GM12878 (cell line): ENCODE results near the gene DGKK. TPM values are rescaled to one million over a fixed set of nuclear protein-coding genes. Genes with fewer than 3 reads are reported as not detected.

Experiments
- ATAC-seq: fragments of 200-7000 bp; cut with Tn5 transposase; 3 replicates; pipeline ENCODE4 v1.9.1; 2020; ENCODE audit warnings: mild to moderate bottlenecking, moderate library complexity
- BruUV-seq: library from RNA; stranded (reverse); fragments of 400-500 nt; replicated peaks from 2 replicates; lab custom pipeline; 2021; lab: Mats Ljungman, UMichigan
- CTCF ChIA-PET: fragments of 300-600 bp; sonication (Branson Sonifier 250); formaldehyde crosslinking; extraction: SDS; loops from one replicate; lab custom pipeline; 2021; ENCODE audit warnings: inconsistent platforms; lab: Yijun Ruan, JAX
- POLR2A ChIA-PET: fragments of 350-600 bp; formaldehyde crosslinking; extraction: SDS; loops from one replicate; lab custom pipeline; 2021; ENCODE audit warnings: inconsistent platforms; lab: Charles Lee
- RAD21 ChIA-PET: fragments of 300-600 bp; sonication (Branson Sonifier 250); formaldehyde crosslinking; loops from one replicate; lab custom pipeline; 2023; ENCODE audit warnings: antibody characterized with exemption; ENCODE audit not compliant: unreplicated experiment; lab: Charles Lee
- SMC1A ChIA-PET: fragments of 300-600 bp; sonication (Branson Sonifier 250); formaldehyde crosslinking; loops from one replicate; lab custom pipeline; 2023; ENCODE audit not compliant: unreplicated experiment, uncharacterized antibody; lab: Charles Lee
- DNase-seq: peaks from one replicate; pipeline ENCODE4 v3.0.0-alpha.2; 2011; ENCODE audit warnings: low read depth, low spot score
- FAIRE-seq: peaks from 3 replicates; lab custom pipeline; 2011; peaks lifted over from hg19 to GRCh38; lab: Jason Lieb, UNC
- H2AFZ ChIP-seq: 2 replicates; pipeline ENCODE4 v1.6.0; 2011; ENCODE audit warnings: low read depth, low read length, control low read depth; ENCODE audit not compliant: control insufficient read depth
- H3K27ac ChIP-seq: 2 replicates; pipeline ENCODE4 v1.5.1; 2011; ENCODE audit warnings: control low read depth; ENCODE audit not compliant: control insufficient read depth, insufficient read depth
- H3K27me3 ChIP-seq, 2 experiments: replicated peaks in 1 of 2; 2 replicates each; pipeline versions ENCODE4 v1.6.0 to v1.6.1; 2011; ENCODE audit warnings: low read length in 1 of 2; ENCODE audit not compliant: control insufficient read depth in 2 of 2, insufficient read depth in 2 of 2
- H3K36me3 ChIP-seq, 2 experiments: 2 replicates each; pipeline ENCODE4 v1.5.1; 2011; ENCODE audit warnings: low read length in 1 of 2; ENCODE audit not compliant: control insufficient read depth in 2 of 2, insufficient read depth in 2 of 2
- H3K4me1 ChIP-seq: 2 replicates; pipeline ENCODE4 v1.6.1; 2011; ENCODE audit warnings: mild to moderate bottlenecking, low read length, moderate library complexity, mixed read lengths; ENCODE audit not compliant: control insufficient read depth, insufficient read depth
- H3K4me2 ChIP-seq: 2 replicates; pipeline ENCODE4 v1.6.0; 2011; ENCODE audit warnings: control low read depth; ENCODE audit not compliant: control insufficient read depth, insufficient read depth
- H3K4me3 ChIP-seq: fragments of 200-600 bp; sonication (generic); 2 replicates; pipeline ENCODE4 v1.5.1; 2016
- H3K79me2 ChIP-seq: 2 replicates; pipeline ENCODE4 v1.6.0; 2011; ENCODE audit warnings: low read length; ENCODE audit not compliant: control insufficient read depth, insufficient read depth
- H3K9ac ChIP-seq: 2 replicates; pipeline ENCODE4 v1.8.0; 2011; ENCODE audit warnings: low read length, control low read depth, mixed read lengths; ENCODE audit not compliant: control insufficient read depth, insufficient read depth
- H3K9me3 ChIP-seq: replicated peaks from 3 replicates; pipeline ENCODE4 v1.5.1; 2011; ENCODE audit warnings: mild to moderate bottlenecking, low read length; ENCODE audit not compliant: control insufficient read depth, insufficient read depth
- H4K20me1 ChIP-seq: 2 replicates; pipeline ENCODE4 v1.6.0; 2011; ENCODE audit not compliant: control insufficient read depth, insufficient read depth
- ATF2 ChIP-seq: IDR thresholded peaks from 2 replicates; pipeline ENCODE4 v1.6.1; 2012; ENCODE audit warnings: low read length, inconsistent platforms
- CBX5 ChIP-seq: sonication (generic); IDR thresholded peaks from 2 replicates; pipeline ENCODE4 v1.6.1; 2016; ENCODE audit warnings: low read depth, moderate library complexity, mild to moderate bottlenecking, inconsistent platforms
- CEBPB ChIP-seq, 2 experiments: fragments of 150-350 bp in 1 of 2; IDR thresholded peaks; 2 replicates each; pipeline ENCODE4 v1.6.1; 2012 to 2014; ENCODE audit warnings: low read depth in 2 of 2, low read length in 2 of 2, borderline replicate concordance in 1 of 2, inconsistent platforms in 1 of 2
- CHD2 ChIP-seq: IDR thresholded peaks from 2 replicates; pipeline ENCODE4 v1.6.1; 2011; ENCODE audit warnings: low read depth, low read length, improper control_type of control experiment, borderline replicate concordance
- CREM ChIP-seq: IDR thresholded peaks from 2 replicates; pipeline ENCODE4 v1.6.1; 2014; ENCODE audit warnings: antibody characterized with exemption, low read depth
- CUX1 ChIP-seq: IDR thresholded peaks from 2 replicates; pipeline ENCODE4 v1.6.1; 2012; ENCODE audit warnings: improper control_type of control experiment, low read depth, low read length; ENCODE audit not compliant: insufficient replicate concordance
- ELK1 ChIP-seq: IDR thresholded peaks from 2 replicates; pipeline ENCODE4 v1.6.1; 2012; ENCODE audit warnings: low read depth, low read length, improper control_type of control experiment
- FOS ChIP-seq: IDR thresholded peaks from 3 replicates; pipeline ENCODE4 v1.6.1; 2011; ENCODE audit warnings: borderline replicate concordance; ENCODE audit not compliant: insufficient read length; ENCODE audit errors: extremely low read depth
- GATAD2B ChIP-seq: fragments of 450-650 bp; conservative IDR thresholded peaks from 2 replicates; pipeline ENCODE4 v1.6.1; 2017; ENCODE audit warnings: low read depth, mild to moderate bottlenecking, moderate library complexity
- HCFC1 ChIP-seq: fragments of 150-350 bp; IDR thresholded peaks from 2 replicates; pipeline ENCODE4 v1.6.1; 2014; ENCODE audit warnings: low read length
- MYB ChIP-seq: fragments of 150-350 bp; IDR thresholded peaks from 2 replicates; pipeline ENCODE4 v1.6.1; 2014; ENCODE audit warnings: mild to moderate bottlenecking, low read depth, low read length, borderline replicate concordance
- RFX5 ChIP-seq: IDR thresholded peaks from 2 replicates; pipeline ENCODE4 v1.6.1; 2011; ENCODE audit warnings: low read depth, low read length, improper control_type of control experiment
- SREBF1 ChIP-seq: IDR thresholded peaks from 2 replicates; pipeline ENCODE4 v1.6.1; 2012; ENCODE audit warnings: mild to moderate bottlenecking, low read length
- SUPT20H ChIP-seq: IDR thresholded peaks from 2 replicates; pipeline ENCODE4 v1.6.1; 2011; ENCODE audit warnings: low read depth, mild to moderate bottlenecking, low read length, moderate library complexity, borderline replicate concordance; ENCODE audit not compliant: control insufficient read depth
- WGBS: methylation state at CpG from one replicate; pipeline ENCODE4 v1.1.6; 2016; ENCODE audit warnings: low lambda C conversion rate; ENCODE audit not compliant: insufficient replicate concordance, insufficient coverage; ENCODE audit errors: missing lambda C conversion rate; 5-methylcytosine and 5-hydroxymethylcytosine counted together
- in situ Hi-C: fragments of 300-500 bp; cut with MboI; formaldehyde crosslinking; loops from 9 replicates; pipeline ENCODE4 v1.14.3; 2018; ENCODE audit warnings: mixed read lengths
- intact Hi-C: fragments of 100-400 bp; cut with micrococcal nuclease; formaldehyde crosslinking; loops from one replicate; pipeline ENCODE4 v1.14.2; 2022; ENCODE audit not compliant: unreplicated experiment
- polyA plus RNA-seq, 11 experiments: library from polyadenylated mRNA; depleted of rRNA in 4 of 11; unstranded in 6 of 11; stranded (reverse) in 5 of 11; fragments of >200 nt; fragmentation: Nextera tagmentation in 4 of 11; fragmentation: Illumina TruSeq in 1 of 11; extraction: Ambion mirVana in 4 of 11; extraction: Trizol in 1 of 11; gene quantifications; 1 replicate in 1 of 11; 2 replicates in 10 of 11; pipeline versions ENCODE4 v1.2.1 to v1.2.3, GENCODE V29; 2011 to 2016; ENCODE audit warnings: inconsistent platforms in 2 of 11, missing spikeins in 2 of 11, low read depth in 1 of 11
- total RNA-seq, 4 experiments: library from RNA; depleted of rRNA in 3 of 4; stranded (reverse); fragments of >200 nt in 3 of 4; fragmentation: Illumina TruSeq in 1 of 4; extraction: Trizol in 1 of 4; gene quantifications; 2 replicates each; pipeline versions ENCODE4 v1.2.1 to v1.2.3, GENCODE V29; 2013 to 2021

The DGKK gene
- total and polyA plus RNA-seq, 10 of the 15 experiments (the other 5 are each of a cell fraction or from before 2014, with no cell fraction given) = under 0.01 to 0.03 TPM; not detected in 8

- RAD21 ChIA-PET = no interaction called here
- 51% methylated on average over 7 of the region's 7 CpGs for WGBS
- no peaks in the 10 kb centered on the region for H3K79me2 ChIP-seq
Observed at GRCh38 chrX:50514811-50515210, 44.2 kb upstream of the DGKK start.

More at GRCh38 chrX:50514811-50515210, 44.2 kb upstream of the DGKK start:
- ATAC-seq = no peak
- POLR2A ChIA-PET = no interaction called here
- Histone ChIP-seq H3K4me2 (no peak overlapping the region), H3K9ac (no peak overlapping the region), H3K4me3 (no peak overlapping the region)
- CTCF ChIA-PET = no interaction called here
- FAIRE-seq = no peak
- intact Hi-C loops = no loop called here
- in situ Hi-C loops = no loop called here
- TF ChIP-seq FOS = no peak
- TF ChIP-seq RFX5 = no peak
- TF ChIP-seq CHD2 = no peak
- TF ChIP-seq MYB = no peak
- no peak for TF ChIP-seq CREM
- no peak for TF ChIP-seq CUX1
- TF ChIP-seq ATF2 = no peak
- TF ChIP-seq SUPT20H = no peak
- no peak for TF ChIP-seq HCFC1
- no peak for TF ChIP-seq SREBF1
- TF ChIP-seq GATAD2B = no peak
- TF ChIP-seq ELK1 = no peak
- TF ChIP-seq CBX5 = no peak
- TF ChIP-seq CEBPB (IDR thresholded peaks at IDR 0.05; ENCODE audit: borderline replicate concordance in 1 of 2, low read depth in 2 of 2, low read length in 2 of 2) = no peak
- TF ChIP-seq, all 136 proteins: peak for 0
- SMC1A ChIA-PET = no interaction called here
- Histone ChIP-seq H3K4me1 (no peaks in the 10 kb centered on the region), H4K20me1 (no peaks in the 10 kb centered on the region), H2AFZ (no peak overlapping the region), H3K27ac (no peak overlapping the region), H3K27me3 (no peaks in the 10 kb centered on the region), H3K36me3 (no peaks in the 10 kb centered on the region), H3K9me3 (no peaks in the 10 kb centered on the region)
- DNase-seq = no peak
- no TSS peak for BruUV-seq
